Spleen (tissue), 7 donors: ENCODE data around the gene STRA8.

Source experiments
- POLR2A ChIP-seq, 3 donors: fragments of 450-650 bp; IDR thresholded peaks; one replicate each; pipeline ENCODE4 v1.5.1; 2017; ENCODE audit warnings: antibody characterized with exemption in 3 of 3, mild to moderate bottlenecking in 1 of 3
- TF ChIP-seq, protein P1 (sequence below), 11 experiments: fragments of 200-600 bp in 7 of 11; fragments of 450-650 bp in 4 of 11; sonication (generic) in 4 of 11; IDR thresholded peaks in 8 of 11; conservative IDR thresholded peaks in 3 of 11; 1 replicate in 7 of 11; 2 replicates in 4 of 11; pipeline versions ENCODE4 v1.4.0 to v1.8.0; 2016 to 2021; ENCODE audit warnings: antibody characterized with exemption in 11 of 11, inconsistent platforms in 4 of 11, mild to moderate bottlenecking in 1 of 11
- donor health status: DM: no; HTN: no; CAD: no; lungs with moderate emphysema.
- donor health status: DM: no; HTN: no; CAD: no.
- donor health status: DM: no; HTN: no; CAD: no.

DNA sequence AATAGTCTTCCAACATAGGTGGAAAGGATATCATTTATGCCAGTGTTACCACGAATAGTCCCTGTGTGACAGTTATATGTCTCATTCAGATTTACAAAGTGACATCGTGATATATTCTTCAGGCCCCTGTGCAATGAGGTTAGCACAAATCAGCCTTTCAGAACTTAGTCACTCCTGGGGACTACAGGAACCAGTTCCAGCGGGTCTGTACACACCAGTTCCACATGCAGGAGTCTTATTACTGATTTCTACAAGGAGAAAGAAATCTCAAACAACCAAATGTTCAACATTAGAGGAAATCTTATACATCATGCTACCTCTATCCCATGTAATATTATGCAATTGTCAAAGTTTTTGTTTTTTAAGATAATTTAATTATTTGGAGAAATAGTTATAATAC, 17.9 kb upstream of the STRA8 start:
- TF ChIP-seq, protein P1, sequence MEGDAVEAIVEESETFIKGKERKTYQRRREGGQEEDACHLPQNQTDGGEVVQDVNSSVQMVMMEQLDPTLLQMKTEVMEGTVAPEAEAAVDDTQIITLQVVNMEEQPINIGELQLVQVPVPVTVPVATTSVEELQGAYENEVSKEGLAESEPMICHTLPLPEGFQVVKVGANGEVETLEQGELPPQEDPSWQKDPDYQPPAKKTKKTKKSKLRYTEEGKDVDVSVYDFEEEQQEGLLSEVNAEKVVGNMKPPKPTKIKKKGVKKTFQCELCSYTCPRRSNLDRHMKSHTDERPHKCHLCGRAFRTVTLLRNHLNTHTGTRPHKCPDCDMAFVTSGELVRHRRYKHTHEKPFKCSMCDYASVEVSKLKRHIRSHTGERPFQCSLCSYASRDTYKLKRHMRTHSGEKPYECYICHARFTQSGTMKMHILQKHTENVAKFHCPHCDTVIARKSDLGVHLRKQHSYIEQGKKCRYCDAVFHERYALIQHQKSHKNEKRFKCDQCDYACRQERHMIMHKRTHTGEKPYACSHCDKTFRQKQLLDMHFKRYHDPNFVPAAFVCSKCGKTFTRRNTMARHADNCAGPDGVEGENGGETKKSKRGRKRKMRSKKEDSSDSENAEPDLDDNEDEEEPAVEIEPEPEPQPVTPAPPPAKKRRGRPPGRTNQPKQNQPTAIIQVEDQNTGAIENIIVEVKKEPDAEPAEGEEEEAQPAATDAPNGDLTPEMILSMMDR (IDR thresholded peaks at IDR 0.05 in 8 of 11, conservative IDR thresholded peaks at IDR 0.05 in 3 of 11): no peak
- TF ChIP-seq POLR2A (IDR thresholded peaks at IDR 0.05): no peak
